SK-N-SH (cell line): ENCODE data around the gene SLC25A27. TPM values are rescaled to one million over a fixed set of nuclear protein-coding genes. Genes with fewer than 3 reads are reported as not detected.
A peak's percentile ranks its signal among the peaks of the same experiment; 100 is the strongest.

Experiments
- CTCF ChIA-PET: fragments of 300-600, 350-600 bp; formaldehyde crosslinking; extraction: SDS; loops from one replicate; lab custom pipeline; 2021; lab: Yijun Ruan, JAX
- POLR2A ChIA-PET: fragments of 350-600 bp; sonication (Branson Sonifier 250); formaldehyde crosslinking; extraction: SDS; loops from one replicate; lab custom pipeline; 2020; ENCODE audit warnings: antibody characterized with exemption, inconsistent platforms; lab: Yijun Ruan, JAX
- DNase-seq: peaks from one replicate; pipeline ENCODE4 v3.0.0; 2012
- H2AFZ ChIP-seq: fragments of 200-600 bp; sonication (generic); 2 replicates; pipeline ENCODE4 v1.8.1; 2016; ENCODE audit warnings: antibody characterized with exemption, mild to moderate bottlenecking, low read depth
- H3F3A ChIP-seq: fragments of 200-600 bp; sonication (generic); replicated peaks from 2 replicates; pipeline ENCODE3; 2016; ENCODE audit warnings: antibody characterized with exemption, mild to moderate bottlenecking; ENCODE audit not compliant: insufficient read depth
- H3K27ac ChIP-seq, 2 experiments: fragments of 200-500 bp in 1 of 2; fragments of 200-600 bp in 1 of 2; sonication (Bioruptor generic) in 1 of 2; sonication (generic), shearing (Covaris generic) in 1 of 2; 2 replicates each; pipeline versions ENCODE4 v1.5.1 to v1.6.1; 2014 to 2016; ENCODE audit warnings: low read depth in 2 of 2, inconsistent platforms in 1 of 2, low read length in 1 of 2, mild to moderate bottlenecking in 1 of 2, mixed read lengths in 1 of 2
- H3K27me3 ChIP-seq: fragments of 200-600 bp; sonication (generic), shearing (Covaris generic); 2 replicates; pipeline ENCODE4 v1.6.1; 2016; ENCODE audit warnings: mixed run types; ENCODE audit not compliant: insufficient read depth
- H3K36me3 ChIP-seq, 2 experiments: fragments of 200-500 bp in 1 of 2; fragments of 200-600 bp in 1 of 2; sonication (Bioruptor generic) in 1 of 2; sonication (generic) in 1 of 2; replicated peaks in 1 of 2; 2 replicates each; pipeline versions ENCODE3 to v1.5.1; 2014 to 2016; ENCODE audit warnings: low read length in 1 of 2, mild to moderate bottlenecking in 1 of 2; ENCODE audit not compliant: insufficient read depth in 2 of 2, control insufficient read depth in 1 of 2
- H3K4me1 ChIP-seq, 2 experiments: fragments of 200-500 bp in 1 of 2; fragments of 200-600 bp in 1 of 2; sonication (Bioruptor generic) in 1 of 2; sonication (generic), shearing (Covaris generic) in 1 of 2; 2 replicates each; pipeline versions ENCODE4 v1.5.1 to v1.6.1; 2014 to 2016; ENCODE audit warnings: low read depth in 1 of 2, low read length in 1 of 2, mixed run types in 1 of 2; ENCODE audit not compliant: insufficient read depth in 2 of 2, control insufficient read depth in 1 of 2
- H3K4me2 ChIP-seq: fragments of 200-600 bp; sonication (generic), shearing (Covaris generic); 2 replicates; pipeline ENCODE4 v1.6.1; 2017; ENCODE audit warnings: mixed run types
- H3K4me3 ChIP-seq, 2 experiments: fragments of 200-500 bp in 1 of 2; fragments of 200-600 bp in 1 of 2; sonication (Bioruptor generic) in 1 of 2; sonication (generic), shearing (Covaris generic) in 1 of 2; 2 replicates each; pipeline versions ENCODE4 v1.5.1 to v1.8.1; 2014 to 2016; ENCODE audit warnings: low read depth in 2 of 2, inconsistent platforms in 1 of 2, low read length in 1 of 2, mild to moderate bottlenecking in 1 of 2, mixed read lengths in 1 of 2, moderate library complexity in 1 of 2
- H3K79me2 ChIP-seq: fragments of 200-600 bp; sonication (generic); 2 replicates; pipeline ENCODE4 v1.8.1; 2017; ENCODE audit warnings: mild to moderate bottlenecking; ENCODE audit not compliant: insufficient read depth
- H3K9ac ChIP-seq: fragments of 200-600 bp; sonication (generic); 2 replicates; pipeline ENCODE4 v1.6.1; 2017; ENCODE audit warnings: mixed run types
- H3K9me2 ChIP-seq: fragments of 200-600 bp; sonication (generic); 2 replicates; pipeline ENCODE4 v1.6.1; 2017; ENCODE audit warnings: mixed run types
- H3K9me3 ChIP-seq: fragments of 200-600 bp; sonication (generic); 2 replicates; pipeline ENCODE4 v1.6.1; 2017; ENCODE audit warnings: mixed run types, mild to moderate bottlenecking, moderate library complexity
- H4K20me1 ChIP-seq: fragments of 200-600 bp; sonication (generic); 2 replicates; pipeline ENCODE4 v1.6.1; 2017; ENCODE audit warnings: mild to moderate bottlenecking, mixed run types; ENCODE audit not compliant: insufficient read depth
- CTCF ChIP-seq: fragments of 200-600 bp; sonication (generic); IDR thresholded peaks from 2 replicates; pipeline ENCODE4 v1.6.1; 2017; ENCODE audit warnings: antibody characterized with exemption, mild to moderate bottlenecking, moderate library complexity
- RAD21 ChIP-seq: IDR thresholded peaks from 2 replicates; pipeline ENCODE4 v1.6.1; 2012; ENCODE audit warnings: mild to moderate bottlenecking, low read length
- SMC3 ChIP-seq: IDR thresholded peaks from 2 replicates; pipeline ENCODE4 v1.6.1; 2012; ENCODE audit warnings: low read depth, low read length, improper control_type of control experiment
- USF1 ChIP-seq: IDR thresholded peaks from 2 replicates; pipeline ENCODE4 v1.4.0; 2012; ENCODE audit warnings: low read depth, borderline replicate concordance
- YY1 ChIP-seq: IDR thresholded peaks from 2 replicates; pipeline ENCODE4 v1.4.0; 2012; ENCODE audit warnings: low read depth, mild to moderate bottlenecking
- ZBTB33 ChIP-seq: IDR thresholded peaks from 2 replicates; pipeline ENCODE4 v1.4.0; 2012; ENCODE audit warnings: low read depth, borderline replicate concordance
- WGBS: methylation state at CpG from one replicate; pipeline ENCODE4 v1.1.6; 2017; ENCODE audit warnings: low lambda C conversion rate; 5-methylcytosine and 5-hydroxymethylcytosine counted together
- polyA plus RNA-seq, 3 experiments: library from polyadenylated mRNA; depleted of rRNA; stranded (reverse); fragments of >200 nt; gene quantifications; 2 replicates each; pipeline ENCODE4 v1.2.3, GENCODE V29; 2012

Gene SLC25A27
- polyA plus RNA-seq, 1 of the 3 experiments (the other 2 are of a cell fraction): 0.66 TPM

- CTCF ChIA-PET: no interaction called here
- POLR2A ChIA-PET: no interaction called here
Observed at GRCh38 chr6:46618726-46619125, 34.0 kb upstream of the SLC25A27 start.

GRCh38 chr6:46626228-46626909, 26.4 kb upstream of the SLC25A27 start:
- H3K79me2 ChIP-seq: no peaks in the 10 kb centered on the region
- no peaks in the 10 kb centered on the region for H3K9me3 ChIP-seq
- ChIA-PET CTCF (no interaction called here), POLR2A (no interaction called here)
- H4K20me1 ChIP-seq: no peaks in the 10 kb centered on the region
- H3K4me3 ChIP-seq: no peak overlapping the region
- H3K9me2 ChIP-seq: no peaks in the 10 kb centered on the region
- TF ChIP-seq ZBTB33 (no peak), YY1 (no peak), CTCF (peak; percentile 68), RAD21 (peak; percentile 60), SMC3 (peak; percentile 35)
- no peak overlapping the region for H3K9ac ChIP-seq
- H3K27me3 ChIP-seq: no peaks in the 10 kb centered on the region
- no peak overlapping the region for H3K4me2 ChIP-seq
- 21% methylated on average over 3 of the region's 3 CpGs for WGBS
- H2AFZ ChIP-seq: no peak overlapping the region
- no peaks in the 10 kb centered on the region for H3K4me1 ChIP-seq
- no peak overlapping the region for H3K27ac ChIP-seq
- no peaks in the 10 kb centered on the region for H3F3A ChIP-seq
- peak; percentile 6 for DNase-seq
- no peaks in the 10 kb centered on the region for H3K36me3 ChIP-seq

More at GRCh38 chr6:46618726-46619125, 34.0 kb upstream of the SLC25A27 start:
- Histone ChIP-seq H3K27me3 (no peaks in the 10 kb centered on the region), H3K27ac (no peak overlapping the region), H3K9me2 (no peaks in the 10 kb centered on the region), H3F3A (no peaks in the 10 kb centered on the region), H3K4me1 (no peaks in the 10 kb centered on the region)
- WGBS: 3% methylated on average over 1 of the region's 1 CpG
- no peak for TF ChIP-seq USF1
- TF ChIP-seq, all 33 proteins: peak for 0
- H2AFZ ChIP-seq: no peak overlapping the region
- no peaks in the 10 kb centered on the region for H3K36me3 ChIP-seq
- no peaks in the 10 kb centered on the region for H3K9me3 ChIP-seq
- no peaks in the 10 kb centered on the region for H4K20me1 ChIP-seq
- H3K79me2 ChIP-seq: no peaks in the 10 kb centered on the region
- H3K9ac ChIP-seq: no peak overlapping the region
- H3K4me2 ChIP-seq: no peak overlapping the region
- DNase-seq: no peak
- no peak overlapping the region for H3K4me3 ChIP-seq
